NOMO-1 treated with DMSO at 0.1 percent for 48 hours (cell line): Measurements from ENCODE around the gene SPAG5.

ENCODE experiments used
- DNase-seq: peaks from one replicate; lab custom pipeline; 2025; ENCODE audit not compliant: unreplicated experiment; lab: John Stamatoyannopoulos, UW

SPAG5 gene, protein sequence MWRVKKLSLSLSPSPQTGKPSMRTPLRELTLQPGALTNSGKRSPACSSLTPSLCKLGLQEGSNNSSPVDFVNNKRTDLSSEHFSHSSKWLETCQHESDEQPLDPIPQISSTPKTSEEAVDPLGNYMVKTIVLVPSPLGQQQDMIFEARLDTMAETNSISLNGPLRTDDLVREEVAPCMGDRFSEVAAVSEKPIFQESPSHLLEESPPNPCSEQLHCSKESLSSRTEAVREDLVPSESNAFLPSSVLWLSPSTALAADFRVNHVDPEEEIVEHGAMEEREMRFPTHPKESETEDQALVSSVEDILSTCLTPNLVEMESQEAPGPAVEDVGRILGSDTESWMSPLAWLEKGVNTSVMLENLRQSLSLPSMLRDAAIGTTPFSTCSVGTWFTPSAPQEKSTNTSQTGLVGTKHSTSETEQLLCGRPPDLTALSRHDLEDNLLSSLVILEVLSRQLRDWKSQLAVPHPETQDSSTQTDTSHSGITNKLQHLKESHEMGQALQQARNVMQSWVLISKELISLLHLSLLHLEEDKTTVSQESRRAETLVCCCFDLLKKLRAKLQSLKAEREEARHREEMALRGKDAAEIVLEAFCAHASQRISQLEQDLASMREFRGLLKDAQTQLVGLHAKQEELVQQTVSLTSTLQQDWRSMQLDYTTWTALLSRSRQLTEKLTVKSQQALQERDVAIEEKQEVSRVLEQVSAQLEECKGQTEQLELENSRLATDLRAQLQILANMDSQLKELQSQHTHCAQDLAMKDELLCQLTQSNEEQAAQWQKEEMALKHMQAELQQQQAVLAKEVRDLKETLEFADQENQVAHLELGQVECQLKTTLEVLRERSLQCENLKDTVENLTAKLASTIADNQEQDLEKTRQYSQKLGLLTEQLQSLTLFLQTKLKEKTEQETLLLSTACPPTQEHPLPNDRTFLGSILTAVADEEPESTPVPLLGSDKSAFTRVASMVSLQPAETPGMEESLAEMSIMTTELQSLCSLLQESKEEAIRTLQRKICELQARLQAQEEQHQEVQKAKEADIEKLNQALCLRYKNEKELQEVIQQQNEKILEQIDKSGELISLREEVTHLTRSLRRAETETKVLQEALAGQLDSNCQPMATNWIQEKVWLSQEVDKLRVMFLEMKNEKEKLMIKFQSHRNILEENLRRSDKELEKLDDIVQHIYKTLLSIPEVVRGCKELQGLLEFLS

DNA sequence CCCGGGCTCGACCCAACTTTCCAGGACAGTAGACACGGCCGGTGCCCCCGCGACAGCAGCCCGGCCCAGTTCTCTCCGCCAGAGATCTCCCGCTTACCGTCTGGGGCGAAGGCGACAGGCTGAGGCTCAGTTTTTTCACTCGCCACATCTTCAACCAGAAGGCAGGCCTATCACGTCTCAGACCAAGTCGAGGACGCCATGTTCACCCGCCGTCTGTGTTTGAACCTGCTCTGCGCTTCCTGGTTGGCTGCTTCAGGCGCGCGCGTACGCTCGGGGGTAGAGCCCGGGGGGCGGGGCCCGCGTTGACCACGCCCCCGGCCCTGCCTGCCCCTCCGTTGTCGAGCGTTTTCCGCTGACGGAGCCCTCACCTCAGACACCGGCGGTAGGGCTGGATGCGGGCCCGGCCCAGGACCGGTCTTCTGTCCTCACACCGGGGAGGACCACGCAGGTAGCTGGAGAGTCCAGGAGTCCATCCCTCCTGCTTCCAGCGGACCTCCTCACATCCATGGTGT is at the start of gene SPAG5:
Gene SPAG5 (minus strand): TSS at position 227 of the 512 bp plus-strand sequence. CDS start 79 bp downstream, at position 148.
- DNase-seq = peak; percentile 93

DNA sequence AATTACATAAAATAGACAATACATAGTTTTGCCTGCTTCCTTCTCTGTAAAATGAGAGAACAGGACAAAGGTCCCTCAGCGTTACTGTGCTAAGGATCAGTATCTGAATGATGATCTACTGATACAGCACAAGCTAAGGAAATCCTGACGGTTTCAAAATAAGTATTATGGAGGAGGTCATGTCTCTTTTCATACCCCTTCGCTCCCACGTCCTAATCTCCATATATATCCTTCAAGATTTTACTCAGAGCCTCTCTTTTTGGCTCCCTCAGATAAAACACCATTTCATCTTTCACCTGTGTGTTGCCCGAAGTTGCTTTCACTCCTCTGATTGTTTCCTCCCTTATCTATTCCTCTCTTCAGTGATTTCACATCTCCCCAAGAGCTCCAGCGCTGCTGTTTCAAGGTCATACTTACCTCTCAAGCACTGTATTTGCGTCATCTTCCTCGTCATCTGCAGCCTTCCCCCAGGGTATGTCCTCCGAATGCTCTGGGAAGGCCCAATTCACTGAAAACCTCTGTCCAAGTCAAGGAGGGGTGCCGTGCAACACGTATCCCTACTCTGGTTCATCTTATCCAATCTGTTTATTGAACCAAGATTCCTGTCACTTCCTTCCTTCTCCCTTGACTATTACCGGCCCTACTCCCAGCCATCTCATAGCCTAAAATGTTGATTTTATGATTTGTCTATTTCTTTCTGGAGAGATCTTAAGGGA is 47.4 kb upstream of the SPAG5 start:
- DNase-seq = no peak

DNA sequence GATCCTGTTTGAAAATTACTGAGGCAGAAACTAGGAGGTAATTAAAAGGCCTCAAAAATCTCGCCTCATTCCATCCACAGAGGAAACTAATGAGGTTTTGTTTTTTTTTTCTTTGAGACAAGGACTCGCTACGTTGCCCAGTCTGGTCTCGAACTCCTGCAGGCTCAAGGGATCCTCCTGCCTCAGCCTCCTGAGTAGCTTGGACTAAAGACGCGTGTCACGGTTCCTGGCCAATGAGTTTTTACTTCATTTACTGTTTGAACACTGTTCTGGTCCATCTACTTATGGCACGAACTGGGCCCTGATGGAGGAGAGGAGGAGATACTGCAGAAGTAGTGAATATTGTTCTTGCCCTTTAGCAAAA is 46.7 kb upstream of the SPAG5 start:
- DNase-seq = no peak

DNA sequence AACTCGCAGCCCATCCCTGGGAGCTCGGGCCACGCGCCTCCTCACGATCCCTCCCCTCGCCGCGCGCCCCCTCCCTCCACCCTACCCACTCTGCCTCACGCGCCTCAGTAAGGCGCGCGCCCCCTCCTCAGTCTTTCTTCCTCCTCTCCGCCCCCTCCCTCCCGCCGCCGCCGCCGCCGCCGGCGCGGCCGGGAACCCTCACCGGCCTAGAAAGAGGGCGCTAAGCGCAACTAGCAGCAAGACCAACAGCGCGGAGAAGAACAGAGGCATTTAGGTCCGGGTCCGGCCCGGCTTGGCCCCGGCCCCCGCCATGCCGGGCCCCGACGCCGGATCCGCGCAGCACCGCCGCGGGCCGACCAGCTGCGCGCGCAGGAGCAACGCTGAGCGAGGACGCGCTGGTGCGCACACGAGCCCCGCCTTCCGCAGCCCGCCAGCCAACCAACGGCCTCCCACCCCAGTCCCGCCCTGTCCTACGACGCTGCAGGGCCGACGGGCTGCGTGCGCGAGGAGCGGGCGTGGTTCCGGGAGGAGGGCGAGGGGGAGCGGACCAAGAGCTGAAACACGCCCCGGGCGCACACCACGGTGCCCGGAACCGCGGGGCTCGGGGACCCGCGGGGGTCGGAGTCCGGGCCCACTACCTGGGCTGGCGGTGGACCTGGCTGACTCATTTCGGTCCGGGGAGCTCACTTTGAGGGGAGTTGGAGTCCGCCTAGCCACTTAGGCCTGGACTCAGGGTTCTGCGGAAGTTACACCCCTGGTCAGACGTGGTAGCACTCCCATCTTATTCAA is 46.2 kb upstream of the SPAG5 start, which contains the start of gene BLTP2:
Gene BLTP2 (minus strand): TSS at position 372 of the 789 bp plus-strand sequence. CDS start 102 bp downstream, at position 270.
- DNase-seq = peak; percentile 92

DNA sequence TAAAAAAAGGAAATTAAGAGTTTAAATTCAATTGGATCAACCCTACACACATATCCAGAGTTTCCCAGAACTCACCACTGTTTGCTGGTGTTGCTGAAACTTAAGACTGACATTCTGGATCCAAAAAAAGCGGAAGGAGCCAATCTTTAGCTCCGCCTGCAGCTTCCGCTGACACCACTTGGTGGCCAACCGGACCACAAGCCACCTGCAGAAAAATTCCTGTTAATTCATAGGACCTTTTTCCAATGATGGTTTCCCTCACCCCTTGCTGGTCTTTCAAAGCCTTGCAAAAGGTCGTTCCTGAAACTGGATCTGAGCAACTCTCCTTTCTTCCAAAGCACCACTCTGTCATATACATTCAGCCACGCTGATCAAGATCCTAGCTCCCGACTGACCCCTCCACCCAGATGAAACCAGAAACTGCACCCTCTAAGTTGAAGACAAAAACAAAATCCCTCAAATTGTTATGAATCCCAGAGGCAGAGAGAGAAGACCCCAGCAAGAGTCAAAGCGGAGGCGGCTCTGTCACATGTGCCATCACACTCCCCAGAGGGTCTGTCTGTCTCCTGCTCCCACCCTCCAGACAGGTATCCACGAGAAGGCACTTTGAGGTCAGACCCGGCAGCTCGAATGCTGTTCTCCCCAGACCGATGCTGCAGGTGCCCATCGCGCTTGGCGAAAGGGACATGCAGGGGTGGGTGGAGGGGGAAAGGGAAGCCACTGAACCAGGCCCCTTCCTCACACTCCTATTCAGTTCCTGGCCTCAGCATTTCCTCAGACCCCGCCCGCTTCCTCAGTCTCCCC is 45.4 kb upstream of the SPAG5 start:
- peak; percentile 69 for DNase-seq

DNA sequence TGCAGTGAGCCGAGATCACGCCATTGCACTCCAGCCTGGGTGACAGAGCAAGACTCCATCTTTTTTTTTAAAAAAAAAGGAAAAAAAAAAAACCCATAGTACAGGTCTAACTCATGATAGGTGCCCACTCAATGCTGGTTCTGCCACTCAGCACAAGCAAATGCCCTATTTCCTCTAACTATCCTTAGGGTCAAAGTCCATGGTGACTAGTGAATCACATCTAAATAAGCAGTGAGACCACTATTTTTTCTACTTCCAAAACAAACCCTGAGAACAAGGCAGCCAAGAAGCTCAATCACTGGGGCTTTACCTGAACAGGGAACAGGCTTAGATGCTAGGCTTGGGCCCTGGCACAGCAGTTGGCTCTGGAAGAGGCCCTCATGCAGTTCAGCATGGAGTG is 42.8 kb upstream of the SPAG5 start:
- no peak for DNase-seq

DNA sequence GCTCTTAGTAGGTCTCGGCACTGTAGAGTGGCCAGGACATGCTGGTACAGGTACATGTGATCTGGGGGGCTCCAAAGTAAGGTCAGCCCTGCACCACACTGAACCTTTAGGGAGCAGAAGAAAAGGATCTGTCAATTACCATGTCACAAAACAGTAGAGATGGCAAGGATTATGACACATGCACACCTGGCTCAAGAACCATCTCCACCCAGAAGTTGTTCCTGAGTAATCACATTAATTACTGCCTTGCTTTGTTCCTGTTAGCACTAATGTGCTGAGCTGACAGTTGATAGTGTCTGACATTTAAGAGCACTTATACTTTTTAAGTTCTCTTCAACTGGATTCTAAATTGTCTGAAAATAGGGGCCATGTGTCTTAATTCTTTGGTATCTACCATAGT is 36.7 kb upstream of the SPAG5 start:
- no peak for DNase-seq

DNA sequence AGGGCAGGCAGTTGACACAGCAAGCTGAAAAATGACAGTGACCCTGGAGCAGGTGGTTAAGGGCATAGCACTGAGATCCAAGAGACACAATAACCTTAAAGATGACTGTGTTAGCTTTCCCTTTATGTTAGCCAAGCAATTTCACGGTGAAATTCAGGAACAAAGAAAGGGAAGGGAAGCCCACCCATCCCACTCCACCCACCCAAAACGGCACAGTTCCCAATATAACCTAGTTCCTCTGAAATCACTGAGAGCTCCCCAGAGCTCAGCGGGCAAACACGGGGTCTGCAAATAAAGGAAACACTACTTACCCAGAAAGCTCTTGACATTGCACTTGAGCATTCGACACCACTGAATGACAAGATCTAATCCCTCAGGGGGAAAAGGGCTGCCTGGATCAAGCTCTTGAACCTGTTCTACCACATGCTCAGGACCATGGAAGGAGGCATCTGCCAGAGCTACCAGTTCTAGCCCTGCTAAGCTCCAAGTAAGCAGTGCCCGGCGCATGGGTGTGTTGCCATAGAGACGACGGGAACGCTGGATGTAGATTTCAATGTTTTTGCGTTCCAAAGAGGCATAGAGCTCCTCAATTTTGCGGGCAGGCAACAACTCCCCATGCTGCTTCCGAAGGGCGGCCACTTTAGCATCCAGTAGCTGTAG is 35.5 kb upstream of the SPAG5 start:
- DNase-seq = no peak

DNA sequence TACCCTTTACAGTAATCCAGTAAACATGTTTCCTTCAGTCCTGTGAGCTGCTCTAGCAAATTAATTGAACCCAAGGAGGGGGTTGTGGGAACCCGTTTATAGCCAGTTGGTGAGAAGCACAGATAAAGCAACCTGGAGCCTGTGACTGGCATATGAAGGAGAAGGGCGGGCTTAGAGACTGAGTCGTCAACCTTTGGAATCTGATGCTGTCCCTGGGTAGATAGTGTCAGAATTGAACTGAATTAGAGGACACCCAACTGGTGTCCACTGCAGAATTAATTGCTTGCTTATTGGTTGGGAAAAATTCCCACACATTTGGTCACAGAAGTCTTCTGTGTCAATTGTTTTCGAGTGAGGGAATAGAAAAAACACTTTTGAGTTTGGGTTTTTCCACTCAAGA is 28.0 kb upstream of the SPAG5 start:
- no peak for DNase-seq

DNA sequence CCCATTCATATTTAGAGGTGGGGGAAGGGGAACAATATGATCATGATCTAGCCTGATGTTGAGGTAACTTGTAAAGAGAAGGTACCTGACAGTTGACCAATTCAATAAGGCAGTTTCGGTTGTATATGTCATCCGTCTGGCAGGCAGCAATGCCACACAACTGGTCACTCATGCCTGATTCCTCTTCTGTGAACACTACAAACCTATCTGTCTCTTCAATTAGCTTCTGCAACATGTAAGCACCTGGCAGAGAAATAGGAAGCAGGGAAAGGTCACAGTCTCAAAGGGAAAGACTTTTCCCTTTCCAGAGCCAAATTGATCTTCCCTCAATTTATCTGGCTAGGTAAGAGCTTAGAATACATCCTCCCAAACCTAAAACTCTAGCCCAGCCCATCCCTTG is 25.3 kb upstream of the SPAG5 start:
- DNase-seq = no peak

DNA sequence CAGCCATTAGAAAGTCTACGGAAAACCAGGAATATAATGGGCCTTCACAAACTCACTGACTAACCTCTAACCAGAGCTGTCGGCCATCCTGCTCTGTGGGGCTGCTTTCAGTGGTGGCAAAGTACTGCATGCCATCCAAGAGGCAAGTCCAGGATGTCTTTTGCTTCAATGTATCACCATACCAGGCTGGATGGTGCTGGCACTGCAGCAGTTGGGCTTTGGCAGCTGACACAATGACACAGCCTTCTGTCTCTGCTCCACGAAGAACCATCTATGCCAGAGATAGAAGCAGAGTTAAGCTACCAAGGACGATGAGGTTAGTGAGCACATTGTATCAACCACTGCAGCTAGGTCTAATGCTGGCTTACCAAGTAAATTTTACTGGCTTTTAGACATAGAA is 24.9 kb upstream of the SPAG5 start:
- no peak for DNase-seq

DNA sequence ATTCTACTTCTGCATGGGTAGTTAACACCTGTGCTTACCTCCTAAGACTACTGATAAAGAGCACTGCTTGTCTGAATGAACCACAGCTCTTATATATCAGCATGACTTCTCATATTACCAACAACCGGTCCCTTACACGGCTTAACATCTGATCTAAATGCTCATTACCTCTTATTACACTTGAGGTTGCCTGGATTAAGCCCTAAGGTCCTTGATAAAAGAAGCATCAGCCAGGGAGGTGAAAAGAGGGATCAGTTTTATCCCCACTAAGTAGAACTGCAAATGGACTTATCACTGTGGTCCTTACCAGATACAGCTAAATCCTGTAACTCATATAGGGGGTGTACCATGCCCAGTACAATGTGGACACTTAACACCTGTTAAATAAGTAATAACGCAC is 23.4 kb upstream of the SPAG5 start:
- no peak for DNase-seq

DNA sequence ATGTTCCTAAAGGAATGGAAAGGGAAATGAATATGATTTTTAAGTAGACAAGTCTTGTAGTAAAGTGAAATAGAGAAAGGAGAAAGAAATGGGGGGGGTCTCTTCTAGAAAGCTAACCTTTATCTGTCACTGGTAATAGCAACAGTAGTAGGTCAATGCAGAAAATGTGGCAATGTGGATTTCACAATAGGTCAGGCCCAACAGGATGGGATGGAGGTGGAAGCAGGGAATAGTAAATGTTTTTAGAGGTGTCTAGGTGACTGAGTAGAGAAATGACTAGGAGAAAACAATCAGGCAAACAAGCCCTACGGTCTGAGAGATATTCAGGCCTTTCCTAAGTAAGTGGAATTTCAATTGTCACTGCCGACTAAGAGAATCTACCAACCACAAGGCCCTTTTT is 21.2 kb upstream of the SPAG5 start:
- no peak for DNase-seq

DNA sequence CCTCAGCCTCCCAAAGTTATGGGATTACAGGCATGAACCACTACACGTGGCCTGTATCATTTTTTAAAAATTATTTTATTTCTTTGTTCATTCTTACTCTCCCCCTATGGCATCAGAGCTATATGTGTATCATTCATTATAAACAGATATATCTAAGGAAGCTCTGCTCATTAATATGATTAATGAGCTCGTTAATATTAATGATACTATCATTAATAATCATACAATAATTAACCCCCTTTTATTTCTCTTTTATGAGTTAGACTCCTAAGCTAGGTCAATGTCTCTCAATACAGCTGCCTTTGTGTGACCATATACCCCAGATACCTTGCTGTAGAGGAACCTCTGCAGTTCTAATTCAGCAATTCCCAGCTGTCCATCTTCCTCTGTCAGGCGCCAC is 19.6 kb upstream of the SPAG5 start:
- no peak for DNase-seq

DNA sequence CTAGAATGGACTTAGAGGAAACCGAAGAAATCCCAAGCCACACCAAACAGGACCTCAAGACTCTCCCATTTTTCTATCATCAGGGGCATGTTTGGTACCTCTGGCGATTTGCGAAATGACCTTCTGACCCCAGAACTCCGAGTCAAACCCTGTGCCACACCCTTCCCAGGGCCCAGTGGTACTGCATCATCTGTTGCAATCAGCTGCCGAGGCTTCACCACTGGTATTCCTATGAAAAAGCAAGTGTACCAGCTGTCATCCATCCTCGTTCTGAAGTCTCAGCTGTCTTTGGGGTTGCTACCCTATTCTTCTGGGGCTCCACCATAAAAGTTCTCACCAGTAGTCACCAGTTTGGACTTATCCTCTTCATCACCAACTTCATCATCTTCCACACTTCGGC is 17.5 kb upstream of the SPAG5 start:
- no peak for DNase-seq

DNA sequence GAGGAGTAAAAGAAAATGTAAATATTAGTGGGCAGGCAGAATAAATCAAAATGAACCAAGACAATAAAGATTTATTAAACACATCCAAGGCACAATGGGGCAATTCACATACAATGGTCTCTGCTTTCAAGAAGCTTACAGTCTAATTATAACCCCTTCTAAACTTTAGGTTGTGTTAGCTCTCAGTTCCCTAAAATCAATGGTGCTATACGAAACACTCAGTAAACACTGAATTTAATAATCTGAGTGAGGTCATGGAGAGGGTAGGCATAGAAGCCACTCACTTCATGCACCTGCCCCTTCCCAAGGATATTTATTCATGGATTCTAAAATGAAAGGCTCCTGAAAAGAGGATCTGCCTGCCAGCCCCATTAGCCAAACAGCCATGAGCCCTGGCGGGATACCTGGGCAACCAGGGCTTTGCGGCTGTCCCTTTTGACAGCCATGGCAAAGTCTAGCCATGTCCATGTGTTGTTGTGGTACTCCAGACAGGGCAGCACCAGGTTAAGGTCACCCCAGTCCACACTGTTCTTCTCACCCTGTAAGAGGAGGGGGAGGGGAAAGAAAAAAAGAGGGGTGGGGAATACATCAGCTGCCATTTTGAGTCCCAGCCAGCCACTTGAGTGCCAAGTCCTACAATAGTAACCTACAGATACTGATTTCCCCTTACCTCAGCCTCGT is 16.6 kb upstream of the SPAG5 start:
- DNase-seq = no peak

DNA sequence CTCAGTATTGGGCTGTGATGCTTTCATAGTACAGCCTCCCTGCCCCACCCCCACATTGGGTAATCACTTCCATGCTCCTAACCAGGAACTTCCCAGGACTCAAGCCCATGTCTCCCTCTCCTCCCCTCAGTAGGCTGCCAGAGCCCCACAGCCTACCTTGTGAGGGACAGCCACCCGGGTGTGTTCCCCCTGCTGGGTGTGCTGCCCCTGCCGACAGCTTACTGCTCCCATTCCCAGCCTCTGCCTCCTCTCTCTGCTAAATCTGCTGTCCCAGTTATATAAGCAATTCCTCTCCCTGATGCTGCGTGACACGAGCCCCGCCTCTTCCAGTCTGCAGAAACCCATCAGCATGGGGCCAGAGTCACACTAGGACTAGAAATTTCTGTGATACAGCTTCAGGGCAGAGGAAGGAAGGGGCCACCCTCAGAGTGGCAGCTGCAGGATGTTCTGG is 15.1 kb upstream of the SPAG5 start, which contains the start of gene RSKR:
Gene RSKR (minus strand): TSS at position 255 of the 451 bp plus-strand sequence. CDS start 24 bp downstream, at position 231.
- DNase-seq = no peak
